Measurements from ENCODE around the gene MIB1.

- no peak for TF ChIP-seq CHCHD3 (CRISPR knock-in tag; IDR thresholded peaks at IDR 0.05)
- no peak for TF ChIP-seq CEBPZ (IDR thresholded peaks at IDR 0.05; ENCODE audit: borderline replicate concordance, low read depth, low read length)
- no peak for TF ChIP-seq KDM4B (IDR thresholded peaks at IDR 0.05; ENCODE audit: borderline replicate concordance in 2 of 2, low read depth in 1 of 2)
- no peak for TF ChIP-seq CTCF (IDR thresholded peaks at IDR 0.05 in 2 of 3, conservative IDR thresholded peaks at IDR 0.05 in 1 of 3; ENCODE audit: insufficient read depth in 2 of 3, low read depth in 1 of 3, low read length in 3 of 3)
- TF ChIP-seq EGR1 (conservative IDR thresholded peaks at IDR 0.05), result no peak
- TF ChIP-seq JUN (IDR thresholded peaks at IDR 0.05; ENCODE audit: borderline replicate concordance, low read depth, low read length), result no peak
- TF ChIP-seq JUN (CRISPR knock-in tag; IDR thresholded peaks at IDR 0.05; ENCODE audit: borderline replicate concordance), result no peak
These were observed 65.3 kb downstream of the MIB1 start for GRCh38 chr18:21805771-21806366.
